Uterus (tissue), 2 donors: ENCODE measurements around the gene TENT5D.

Experiments
- CTCF ChIP-seq, 4 experiments: fragments of 200-600 bp in 2 of 4; fragments of 450-650 bp in 2 of 4; sonication (generic) in 2 of 4; IDR thresholded peaks; one replicate each; pipeline ENCODE4 v1.5.1; 2016 to 2019; ENCODE audit warnings: antibody characterized with exemption in 4 of 4, mild to moderate bottlenecking in 2 of 4, moderate library complexity in 1 of 4
- POLR2A ChIP-seq, 2 donors: fragments of 450-650 bp; IDR thresholded peaks; one replicate each; pipeline ENCODE4 v1.6.1; 2016; ENCODE audit warnings: antibody characterized with exemption in 2 of 2, mild to moderate bottlenecking in 1 of 2, moderate library complexity in 1 of 2

DNA sequence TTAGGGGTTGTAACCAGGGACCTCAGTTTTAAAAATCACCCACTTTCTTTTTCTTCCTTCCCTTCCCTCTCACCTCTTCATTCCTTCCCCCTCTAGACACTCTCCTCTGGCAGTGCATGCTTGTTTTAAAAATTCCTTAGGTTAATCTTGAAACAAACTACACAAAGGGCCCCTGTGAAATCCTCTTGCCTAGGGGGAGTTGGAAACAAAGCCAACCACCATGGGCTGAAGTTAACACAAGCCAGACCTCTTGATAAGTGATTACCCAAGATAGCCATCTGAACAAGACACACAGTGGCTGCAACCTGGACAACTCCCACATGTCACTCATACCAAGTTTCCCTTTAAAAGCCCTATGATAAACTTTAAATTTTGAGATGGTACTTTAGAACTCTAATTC lies 68.9 kb downstream of the TENT5D start:
- TF ChIP-seq CTCF (IDR thresholded peaks at IDR 0.05): no peak
- no peak for TF ChIP-seq POLR2A (IDR thresholded peaks at IDR 0.05)
